Hippocampal formation (tissue), 2 donors: Measurements from ENCODE around the gene PLGLB2.
"Not testable (repeated sequence)": the region's sequence is repeated elsewhere in the genome, so short reads cannot be mapped to it uniquely, and the experiment has no call there.

Experiments
- DNase-seq, 2 donors: peaks; one replicate each; lab custom pipeline; 2025; lab: John Stamatoyannopoulos, UW

PLGLB2 gene

DNA sequence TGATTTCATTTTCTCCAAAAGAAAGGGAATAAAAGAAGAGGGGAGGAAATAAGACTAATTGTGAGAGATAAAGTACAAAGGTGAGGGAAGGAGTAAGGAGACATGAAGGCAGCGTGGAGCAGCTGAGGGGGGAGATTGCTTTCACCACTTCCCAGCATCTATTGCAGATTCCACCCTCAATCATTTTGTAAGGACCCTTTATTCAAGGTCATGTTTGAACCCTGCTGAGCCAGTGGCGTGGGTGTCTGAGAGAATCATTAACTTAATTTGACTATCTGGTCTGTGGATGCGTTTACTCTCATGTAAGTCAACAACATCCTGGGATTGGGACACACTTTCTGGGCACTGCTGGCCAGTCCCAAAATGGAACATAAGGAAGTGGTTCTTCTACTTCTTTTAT lies at the start of gene PLGLB2:
TSS of gene PLGLB2 (plus strand) at position 297 of the 400 bp plus-strand sequence. CDS start at position 364, 67 bp downstream.
- not testable (repeated sequence) for DNase-seq

DNA sequence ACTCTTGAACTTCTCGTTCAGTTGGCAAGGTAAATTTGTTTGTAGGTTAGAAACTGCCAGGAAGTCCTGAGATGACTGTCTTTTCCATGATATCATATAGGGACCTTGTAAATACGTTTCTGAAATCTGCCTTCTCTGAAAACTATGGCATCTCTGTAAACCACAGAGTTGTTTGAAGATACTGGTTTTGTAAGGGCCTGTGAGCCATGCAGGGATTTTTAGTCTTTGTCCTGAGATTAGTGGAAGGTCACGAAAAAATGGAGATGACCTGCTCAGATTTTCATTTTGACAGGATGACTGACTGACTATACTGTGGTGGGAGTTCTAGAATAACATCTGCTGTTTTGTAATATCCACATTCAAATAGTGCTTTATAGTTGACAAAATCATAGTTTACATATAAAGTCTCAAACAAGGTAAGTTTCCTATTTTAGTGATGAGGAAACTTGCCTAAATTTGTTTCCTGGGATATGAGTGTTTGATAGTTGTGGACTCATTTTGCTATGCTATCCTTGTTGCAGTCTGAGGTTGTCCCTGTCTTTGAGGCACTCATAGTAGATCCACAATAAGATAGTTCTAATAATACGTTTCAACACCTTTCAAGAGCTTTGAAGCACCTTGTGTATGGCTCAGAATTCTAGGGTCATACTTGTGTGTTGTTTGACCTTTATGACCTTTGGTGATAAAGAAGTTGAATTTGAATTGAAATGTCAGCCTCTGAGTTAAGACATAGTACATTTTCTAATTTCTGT lies 43.1 kb upstream of the PLGLB2 start:
- DNase-seq = not testable (repeated sequence)

DNA sequence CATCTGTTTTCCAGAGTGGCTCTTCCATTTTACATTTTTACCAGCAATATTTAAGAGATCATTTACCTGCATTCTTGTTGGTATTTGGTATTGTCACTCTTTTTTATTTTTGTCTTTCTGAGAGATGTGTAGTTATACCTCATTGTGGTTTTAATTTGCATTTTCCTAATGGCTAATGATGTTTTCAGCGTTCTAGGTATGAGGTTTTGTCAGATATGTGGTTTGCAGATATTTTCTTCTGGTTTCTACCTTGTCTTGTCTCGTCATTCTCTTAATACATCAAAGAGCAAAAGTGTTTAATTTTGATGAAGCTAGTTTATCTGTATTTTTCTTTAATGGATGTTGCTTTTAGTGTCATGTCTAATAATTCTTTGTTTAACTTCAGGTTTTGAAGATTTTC lies 39.5 kb upstream of the PLGLB2 start:
- not testable (repeated sequence) for DNase-seq

DNA sequence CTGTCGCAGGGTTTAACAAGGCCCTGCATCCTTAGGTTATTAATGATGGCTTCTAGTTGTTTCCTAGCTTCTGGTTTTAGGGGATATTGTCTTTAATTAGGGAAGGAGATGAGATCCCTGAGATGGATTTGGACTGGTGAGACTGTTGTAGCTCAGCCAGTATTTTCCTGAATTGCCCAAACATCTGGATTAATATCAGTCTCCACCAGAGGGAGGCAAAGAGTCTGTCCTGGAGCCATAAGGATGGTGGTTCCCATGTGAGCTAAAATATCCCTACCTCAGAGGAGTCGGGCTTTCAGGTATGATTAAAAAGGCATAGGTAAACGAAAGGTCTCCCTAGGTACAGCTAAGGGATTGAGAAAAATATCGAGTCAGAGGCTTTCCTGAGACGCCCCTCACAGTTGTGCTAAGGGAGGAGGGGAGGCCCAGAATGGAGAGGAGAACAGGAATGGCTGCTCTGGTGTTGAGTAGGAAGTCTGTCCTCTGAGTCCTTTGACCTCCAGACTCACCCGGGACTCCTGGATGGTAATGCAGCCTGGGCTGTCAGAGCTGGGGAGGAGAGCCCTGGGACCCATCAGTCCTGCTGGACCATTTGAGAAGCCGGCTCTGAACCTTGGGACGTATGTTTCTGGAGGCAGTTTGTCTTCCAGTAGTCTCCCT lies 19.8 kb upstream of the PLGLB2 start:
- DNase-seq = not testable (repeated sequence)

DNA sequence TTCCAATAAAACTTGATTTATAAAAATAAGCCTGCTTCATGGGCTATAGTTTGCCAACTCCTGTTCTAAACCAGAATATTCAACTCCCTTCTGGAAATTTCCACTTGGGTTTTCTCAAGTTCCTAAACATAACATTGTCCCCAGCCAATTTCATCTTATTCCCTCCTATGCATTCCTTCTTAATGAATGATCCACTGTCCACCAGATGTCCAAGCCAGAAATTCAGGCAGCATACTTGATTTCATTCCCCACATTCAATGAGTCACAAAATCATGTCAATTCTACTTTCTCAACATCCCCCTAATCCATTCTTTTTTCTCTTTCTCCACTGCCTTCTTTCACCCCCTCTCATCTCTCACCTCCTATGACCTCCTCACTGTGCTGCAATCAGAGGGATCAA lies 7.0 kb upstream of the PLGLB2 start:
- not testable (repeated sequence) for DNase-seq

DNA sequence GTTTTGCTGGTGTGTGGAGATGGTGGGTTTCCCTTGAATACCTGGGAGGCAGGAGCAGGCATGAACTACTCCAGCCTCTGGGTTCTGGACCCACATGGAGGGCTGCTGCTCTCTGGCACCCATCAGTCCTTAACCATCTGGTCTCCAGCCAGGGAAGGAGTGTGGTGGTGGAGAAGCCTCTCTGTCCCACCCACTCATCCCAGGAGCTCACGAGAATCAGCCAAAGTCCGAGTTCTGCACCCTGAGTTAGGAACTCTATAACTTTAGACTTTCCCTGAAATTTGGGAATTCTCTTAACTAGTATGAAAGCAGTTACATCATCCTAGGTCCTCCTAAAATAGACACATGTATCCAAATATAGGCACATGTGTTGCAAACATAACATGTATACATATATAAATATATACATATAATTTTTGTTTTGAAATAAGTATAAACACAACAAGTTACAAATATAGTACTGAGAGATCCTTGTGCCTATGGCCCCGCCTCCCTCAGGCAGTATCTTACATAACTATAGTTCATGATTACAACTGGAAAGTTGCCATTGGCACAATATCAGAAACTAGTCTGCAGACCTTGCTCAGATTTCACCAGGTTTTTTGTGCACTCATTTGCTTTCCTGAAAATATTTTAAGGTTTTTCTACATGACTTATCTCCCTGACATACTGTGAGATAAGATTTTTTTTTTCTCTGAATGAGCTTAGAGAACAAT lies 5.3 kb upstream of the PLGLB2 start:
- not testable (repeated sequence) for DNase-seq

DNA sequence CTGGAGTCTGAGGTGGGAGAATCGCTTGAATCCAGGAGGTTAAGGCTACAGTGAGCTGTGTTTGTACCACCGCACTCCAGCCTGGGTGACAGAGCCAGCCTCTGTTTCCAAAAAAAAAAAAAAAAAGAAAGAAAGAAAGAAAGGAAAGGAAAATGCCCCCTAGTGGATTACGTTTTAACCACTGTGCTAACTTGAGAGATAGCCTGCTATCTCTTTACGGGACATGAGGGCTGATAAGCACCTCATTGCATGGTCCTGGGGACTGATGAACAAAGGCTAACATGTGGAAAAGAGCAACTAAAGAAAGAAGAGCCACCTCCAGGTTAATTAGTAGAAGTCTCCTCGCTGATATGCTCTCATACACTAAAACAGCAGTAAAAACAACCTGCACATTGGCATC lies 4.2 kb upstream of the PLGLB2 start:
- DNase-seq = not testable (repeated sequence)

DNA sequence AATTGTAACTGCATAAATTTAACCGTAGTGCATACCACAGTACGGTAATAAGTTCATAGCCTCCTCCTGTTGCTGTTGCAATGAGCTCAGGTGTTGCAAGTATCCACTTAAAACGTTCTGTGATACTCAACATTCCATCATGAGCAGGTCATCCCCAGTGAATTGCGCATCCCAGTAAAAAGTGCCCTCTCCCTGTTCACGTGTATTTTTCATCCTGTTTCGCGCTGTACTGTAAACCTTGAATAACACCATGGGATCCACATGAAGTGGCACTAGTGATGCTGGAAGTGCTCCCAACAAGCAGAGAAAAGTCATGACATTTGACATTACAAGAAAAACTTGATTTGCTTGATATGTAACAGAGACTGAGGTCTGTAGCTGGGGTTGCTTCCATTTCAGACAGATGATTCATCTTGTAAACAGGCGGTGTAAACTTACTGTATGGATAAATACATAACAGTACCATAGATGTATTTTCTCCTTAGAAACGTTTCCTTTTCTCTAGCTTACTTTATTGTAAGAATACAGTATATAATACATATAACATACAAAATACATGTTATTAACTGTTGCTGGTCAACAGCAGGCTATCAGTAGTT lies 2.4 kb upstream of the PLGLB2 start:
- not testable (repeated sequence) for DNase-seq

DNA sequence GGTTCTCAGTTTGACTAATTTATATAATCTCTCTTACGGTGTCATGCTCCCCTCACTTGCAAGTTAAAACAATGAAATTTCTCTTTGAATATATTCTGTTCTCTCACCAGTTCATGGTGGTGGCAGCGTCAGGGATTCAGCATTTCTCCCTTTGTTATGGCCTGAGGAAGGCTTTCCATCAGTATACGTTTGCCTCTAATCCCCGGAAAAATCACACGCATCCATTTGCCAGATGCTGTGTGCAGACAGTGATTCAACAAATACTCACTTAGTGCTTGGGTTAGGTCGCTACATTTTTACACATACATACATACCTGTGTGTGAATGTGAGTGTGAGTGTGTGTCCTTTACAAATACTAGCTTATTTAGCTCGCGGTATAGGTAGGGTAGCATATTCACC lies 637 bp downstream of the PLGLB2 start:
- DNase-seq = not testable (repeated sequence)

DNA sequence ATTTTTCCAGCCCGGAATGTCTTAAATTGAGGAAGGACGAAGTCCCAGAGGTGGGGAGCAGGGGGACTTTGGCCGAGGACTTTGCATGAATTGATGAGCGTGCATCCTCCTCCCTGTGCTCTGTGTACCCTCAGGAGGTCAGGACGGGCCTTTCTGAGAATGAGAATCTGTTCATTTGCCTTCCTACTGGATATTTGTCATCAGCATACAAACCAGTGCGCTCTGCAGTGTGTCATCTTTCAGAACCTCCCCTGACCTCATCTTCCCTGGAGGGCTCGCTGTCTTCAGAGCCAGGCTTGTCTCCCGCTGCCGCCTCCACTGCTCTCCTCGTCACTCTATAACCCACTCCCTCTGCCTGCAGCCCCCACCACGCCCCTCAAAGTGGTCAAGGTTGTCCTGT lies 2.7 kb downstream of the PLGLB2 start:
- DNase-seq = not testable (repeated sequence)

DNA sequence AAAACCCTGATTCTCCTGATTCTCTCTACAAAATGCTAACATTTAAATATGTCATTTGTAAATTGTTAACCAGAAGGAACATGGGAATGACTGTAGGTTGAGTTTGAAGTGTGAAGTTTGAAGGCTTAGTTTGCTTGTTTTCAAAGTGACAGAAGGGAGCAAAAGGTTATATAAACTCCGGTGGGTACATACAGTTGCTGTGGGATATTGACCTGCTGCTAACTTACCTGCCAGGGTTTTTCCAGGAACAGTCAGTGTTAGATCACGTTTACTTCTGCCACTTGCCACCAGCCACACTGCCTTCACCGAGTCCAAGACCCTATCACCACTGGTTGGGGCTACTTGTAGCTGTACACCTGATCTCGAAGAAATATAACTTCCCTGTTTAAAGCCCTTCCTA lies 6.9 kb downstream of the PLGLB2 start:
- DNase-seq = not testable (repeated sequence)
